GM12878 (cell line): Measurements from ENCODE around the gene KIAA2012.

Experiments
- CTCF ChIP-seq, 3 experiments: IDR thresholded peaks in 2 of 3; conservative IDR thresholded peaks in 1 of 3; 2 replicates each; pipeline ENCODE4 v1.5.1; 2011; ENCODE audit warnings: low read depth in 3 of 3, low read length in 3 of 3, mild to moderate bottlenecking in 3 of 3, control low read depth in 2 of 3, moderate library complexity in 2 of 3, inconsistent platforms in 1 of 3, mixed read lengths in 1 of 3; ENCODE audit not compliant: control insufficient read depth in 2 of 3, insufficient read depth in 1 of 3; ENCODE audit errors: extremely low read depth in 1 of 3
- EP300 ChIP-seq, 2 experiments: fragments of 150-350 bp in 1 of 2; IDR thresholded peaks; 2 replicates each; pipeline ENCODE4 v1.6.1; 2011 to 2012; ENCODE audit warnings: low read depth in 2 of 2, low read length in 2 of 2, borderline replicate concordance in 1 of 2, improper control_type of control experiment in 1 of 2, inconsistent platforms in 1 of 2; ENCODE audit not compliant: control insufficient read depth in 1 of 2
- GABPA ChIP-seq: IDR thresholded peaks from 2 replicates; pipeline ENCODE4 v1.6.1; 2014; ENCODE audit warnings: antibody characterized with exemption, low read depth, mild to moderate bottlenecking, inconsistent platforms
- HDAC2 ChIP-seq: fragments of 200-600 bp; sonication (generic); IDR thresholded peaks from 2 replicates; pipeline ENCODE4 v1.6.1; 2017
- MXI1 ChIP-seq: fragments of 150-350 bp; IDR thresholded peaks from 2 replicates; pipeline ENCODE4 v1.6.1; 2011; ENCODE audit warnings: low read depth, mild to moderate bottlenecking, inconsistent platforms, low read length, improper control_type of control experiment
- NFIC ChIP-seq: IDR thresholded peaks from 2 replicates; pipeline ENCODE4 v1.6.1; 2012; ENCODE audit warnings: low read depth, mild to moderate bottlenecking, inconsistent platforms, low read length, moderate library complexity
- POLR2AphosphoS2 ChIP-seq: IDR thresholded peaks from 2 replicates; pipeline ENCODE4 v1.6.1; 2011; ENCODE audit warnings: low read depth, mild to moderate bottlenecking, low read length, improper control_type of control experiment, moderate library complexity
- POLR2AphosphoS5 ChIP-seq: IDR thresholded peaks from 2 replicates; pipeline ENCODE4 v1.6.1; 2011; ENCODE audit warnings: mild to moderate bottlenecking, low read length, inconsistent platforms
- RAD21 ChIP-seq: IDR thresholded peaks from 2 replicates; pipeline ENCODE4 v1.6.1; 2011; ENCODE audit warnings: mild to moderate bottlenecking, low read depth, low read length, moderate library complexity; ENCODE audit not compliant: insufficient read depth
- SMAD1 ChIP-seq: fragments of 450-650 bp; IDR thresholded peaks from 2 replicates; pipeline ENCODE4 v1.6.1; 2018; ENCODE audit warnings: mild to moderate bottlenecking, low read depth; ENCODE audit not compliant: partially characterized antibody
- SPI1 ChIP-seq: IDR thresholded peaks from 2 replicates; pipeline ENCODE4 v1.6.1; 2011; ENCODE audit warnings: low read depth, mild to moderate bottlenecking, low read length, moderate library complexity, borderline replicate concordance; ENCODE audit not compliant: insufficient read depth
- YY1 ChIP-seq: IDR thresholded peaks from 2 replicates; pipeline ENCODE4 v1.6.1; 2011; ENCODE audit warnings: low read depth, mild to moderate bottlenecking, low read length
- ZNF24 ChIP-seq: fragments of 450-650 bp; IDR thresholded peaks from 2 replicates; pipeline ENCODE4 v1.6.1; 2017; ENCODE audit warnings: antibody characterized with exemption, mild to moderate bottlenecking
- ZZZ3 ChIP-seq: IDR thresholded peaks from 2 replicates; pipeline ENCODE4 v1.6.1; 2011; ENCODE audit warnings: low read depth; ENCODE audit not compliant: control insufficient read depth, insufficient read length

GRCh38 chr2:202035941-202036372 lies 37.1 kb upstream of the KIAA2012 start:
- no peak for TF ChIP-seq MXI1
- no peak for TF ChIP-seq RAD21
- no peak for TF ChIP-seq CTCF (IDR thresholded peaks at IDR 0.05 in 2 of 3, conservative IDR thresholded peaks at IDR 0.05 in 1 of 3; ENCODE audit: control insufficient read depth in 2 of 3, extremely low read depth in 1 of 3, insufficient read depth in 1 of 3, low read depth in 3 of 3, low read length in 3 of 3)
- no peak for TF ChIP-seq NFIC
- no peak for TF ChIP-seq POLR2AphosphoS5
- TF ChIP-seq SPI1: no peak
- no peak for TF ChIP-seq YY1
- no peak for TF ChIP-seq SMAD1
- TF ChIP-seq GABPA: no peak
- no peak for TF ChIP-seq ZZZ3
- no peak for TF ChIP-seq ZNF24
- TF ChIP-seq POLR2AphosphoS2: no peak
- no peak for TF ChIP-seq EP300 (IDR thresholded peaks at IDR 0.05; ENCODE audit: borderline replicate concordance in 1 of 2, control insufficient read depth in 1 of 2, low read depth in 2 of 2, low read length in 2 of 2)
- no peak for TF ChIP-seq HDAC2
